ENCODE results near the gene TPSAB1.

The TPSAB1 gene

GRCh38 chr16:1211451-1212268 lies 28.8 kb upstream of the TPSAB1 start:
- no peak for DNase-seq

- no peak for DNase-seq
Measured at GRCh38 chr16:1212616-1213194, 27.8 kb upstream of the TPSAB1 start.

GRCh38 chr16:1213231-1213630 lies 27.3 kb upstream of the TPSAB1 start:
- no peak for DNase-seq

GRCh38 chr16:1213796-1214372 lies 26.6 kb upstream of the TPSAB1 start:
- DNase-seq: no peak

GRCh38 chr16:1214719-1215118 lies 25.8 kb upstream of the TPSAB1 start:
- DNase-seq: no peak

- DNase-seq: no peak
Measured at GRCh38 chr16:1215574-1216295, 24.8 kb upstream of the TPSAB1 start.

GRCh38 chr16:1216296-1216619 lies 24.2 kb upstream of the TPSAB1 start:
- no peak for DNase-seq

GRCh38 chr16:1216681-1217400 lies 23.7 kb upstream of the TPSAB1 start:
- no peak for DNase-seq

- DNase-seq: no peak
Measured at GRCh38 chr16:1217526-1217925, 23.0 kb upstream of the TPSAB1 start.

- no peak for DNase-seq
Measured at GRCh38 chr16:1218061-1218929, 22.2 kb upstream of the TPSAB1 start.

GRCh38 chr16:1218930-1219611 lies 21.4 kb upstream of the TPSAB1 start:
- DNase-seq: no peak

GRCh38 chr16:1220098-1220728 lies 20.3 kb upstream of the TPSAB1 start:
- no peak for DNase-seq

GRCh38 chr16:1220841-1221627 lies 19.5 kb upstream of the TPSAB1 start:
- no peak for DNase-seq

- no peak for DNase-seq
Measured at GRCh38 chr16:1221628-1222552, 18.6 kb upstream of the TPSAB1 start.

- no peak for DNase-seq
Measured at GRCh38 chr16:1222553-1223354, 17.8 kb upstream of the TPSAB1 start.

GRCh38 chr16:1223355-1224214 lies 16.9 kb upstream of the TPSAB1 start:
- DNase-seq: no peak

GRCh38 chr16:1224558-1224957 lies 15.9 kb upstream of the TPSAB1 start:
- no peak for DNase-seq
